Gastrocnemius medialis (tissue), 4 donors: Measurements from ENCODE around the gene LSAMP. TPM values are rescaled to one million over a fixed set of nuclear protein-coding genes. Genes with fewer than 3 reads are reported as not detected.

ENCODE experiments used
- ATAC-seq, 2 donors: fragments of 150-250 bp; one replicate each; pipeline ENCODE4 v1.9.1; 2016
- DNase-seq, 2 donors: peaks; one replicate each; pipeline ENCODE4 v3.0.0-alpha.2; 2019
- H3K27ac ChIP-seq, 4 donors: fragments of 200-600 bp; sonication (generic); 1 replicate in 1 of 4; 2 replicates in 3 of 4; pipeline ENCODE4 v1.5.1; 2016 to 2018; ENCODE audit warnings: mild to moderate bottlenecking in 2 of 4, moderate library complexity in 1 of 4
- H3K27me3 ChIP-seq, 3 donors: fragments of 200-600 bp; sonication (generic) in 2 of 3; 1 replicate in 1 of 3; 2 replicates in 2 of 3; pipeline versions ENCODE4 v1.5.1 to v1.6.0; 2016 to 2019; ENCODE audit warnings: mild to moderate bottlenecking in 1 of 3, moderate library complexity in 1 of 3
- H3K36me3 ChIP-seq, 2 donors: fragments of 200-600 bp; sonication (generic) in 1 of 2; one replicate each; pipeline ENCODE4 v1.5.1; 2017 to 2018
- H3K4me1 ChIP-seq, 2 donors: fragments of 200-600 bp; sonication (generic) in 1 of 2; one replicate each; pipeline ENCODE4 v1.5.1; 2016 to 2017; ENCODE audit warnings: mild to moderate bottlenecking in 2 of 2
- H3K4me3 ChIP-seq, 4 donors: fragments of 200-600 bp; sonication (generic) in 3 of 4; 1 replicate in 1 of 4; 2 replicates in 3 of 4; pipeline ENCODE4 v1.5.1; 2016 to 2019; ENCODE audit warnings: mild to moderate bottlenecking in 2 of 4
- H3K9me3 ChIP-seq, 3 donors: fragments of 200-600 bp; sonication (generic) in 2 of 3; 1 replicate in 1 of 3; 2 replicates in 2 of 3; pipeline ENCODE4 v1.5.1; 2016 to 2019
- POLR2A ChIP-seq, 2 donors: fragments of 450-650 bp; IDR thresholded peaks; one replicate each; pipeline ENCODE4 v1.6.1; 2017; ENCODE audit warnings: antibody characterized with exemption in 2 of 2, mild to moderate bottlenecking in 2 of 2, moderate library complexity in 2 of 2
- in situ Hi-C, 4 donors: fragments of 200-750 bp; cut with MboI; loops; one replicate each; pipeline versions ENCODE4 v1.15.0 to v1.8.0; 2017; ENCODE audit warnings: low sequenced_read_pairs in 4 of 4
- intact Hi-C: fragments of 100-400 bp; cut with DNase I; formaldehyde crosslinking; loops from one replicate; pipeline ENCODE4 v1.15.1; 2023; ENCODE audit warnings: low total_unique reads
- total RNA-seq, 4 donors: library from RNA; depleted of rRNA; stranded (reverse); fragments of >200 nt; gene quantifications; one replicate each; pipeline versions ENCODE4 v1.1.0 to v1.2.3, GENCODE V29; 2016
- TF ChIP-seq, protein P1 (sequence below), 5 experiments: fragments of 450-650 bp in 3 of 5; fragments of 200-600 bp in 2 of 5; sonication (generic) in 2 of 5; IDR thresholded peaks in 4 of 5; conservative IDR thresholded peaks in 1 of 5; 1 replicate in 4 of 5; 2 replicates in 1 of 5; pipeline ENCODE4 v1.5.1; 2016 to 2019; ENCODE audit warnings: antibody characterized with exemption in 5 of 5, mild to moderate bottlenecking in 3 of 5, moderate library complexity in 3 of 5

LSAMP gene
- total RNA-seq, 4 donors from 2014 or later: 0.07 to 0.10 TPM; not detected in 2

DNA sequence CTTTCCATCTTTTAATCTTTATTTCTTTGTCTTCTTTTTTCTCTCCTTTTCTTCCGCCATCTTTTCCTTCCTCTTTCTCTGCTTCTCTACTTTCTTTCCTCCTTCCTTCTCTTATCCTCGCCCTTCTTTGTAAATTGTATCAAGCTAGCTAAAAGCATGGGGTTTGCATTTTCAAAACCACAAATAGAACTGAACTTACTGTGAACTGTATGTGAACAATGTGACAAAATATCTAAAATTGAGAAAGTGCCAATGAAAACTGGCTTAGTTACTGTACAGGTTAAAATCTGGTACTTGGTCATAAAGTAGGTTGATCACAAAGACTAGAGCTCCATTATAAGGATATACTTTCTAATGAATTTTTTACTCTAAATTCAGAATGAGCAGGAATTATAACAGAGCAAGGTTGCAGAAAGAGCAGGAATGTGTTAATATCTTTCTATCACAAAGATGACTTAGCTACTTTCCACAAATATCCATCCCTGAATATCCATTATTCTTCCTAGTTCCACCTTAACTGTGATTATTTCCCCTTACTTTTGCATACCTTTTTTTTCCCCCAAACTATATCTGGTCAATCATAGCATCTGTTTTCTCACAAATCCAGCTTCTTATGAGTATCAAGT is 122.4 kb downstream of the LSAMP start:
- no peaks in the 10 kb centered on the region for H3K9me3 ChIP-seq
- DNase-seq: no peak

DNA sequence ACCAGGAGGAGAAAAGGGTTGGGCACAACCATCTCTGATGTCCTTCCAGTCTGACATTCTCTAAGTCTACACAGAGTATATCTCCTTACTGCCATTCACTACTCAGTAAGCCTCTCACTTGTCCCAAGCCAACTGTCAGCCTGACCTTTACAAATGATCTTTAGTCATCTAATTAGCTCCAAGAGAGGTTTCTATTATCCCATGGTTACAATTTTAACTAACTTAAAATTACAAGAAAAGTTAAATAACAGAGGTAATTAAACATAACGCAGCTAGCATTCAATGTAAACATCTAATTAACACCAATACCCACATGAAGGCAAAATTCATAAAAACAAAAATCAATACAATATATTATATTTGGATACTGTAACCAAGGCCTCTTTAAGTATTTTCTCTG is 126.9 kb downstream of the LSAMP start:
- no peak for DNase-seq
- H3K36me3 ChIP-seq: no peaks in the 10 kb centered on the region
- TF ChIP-seq, protein P1, sequence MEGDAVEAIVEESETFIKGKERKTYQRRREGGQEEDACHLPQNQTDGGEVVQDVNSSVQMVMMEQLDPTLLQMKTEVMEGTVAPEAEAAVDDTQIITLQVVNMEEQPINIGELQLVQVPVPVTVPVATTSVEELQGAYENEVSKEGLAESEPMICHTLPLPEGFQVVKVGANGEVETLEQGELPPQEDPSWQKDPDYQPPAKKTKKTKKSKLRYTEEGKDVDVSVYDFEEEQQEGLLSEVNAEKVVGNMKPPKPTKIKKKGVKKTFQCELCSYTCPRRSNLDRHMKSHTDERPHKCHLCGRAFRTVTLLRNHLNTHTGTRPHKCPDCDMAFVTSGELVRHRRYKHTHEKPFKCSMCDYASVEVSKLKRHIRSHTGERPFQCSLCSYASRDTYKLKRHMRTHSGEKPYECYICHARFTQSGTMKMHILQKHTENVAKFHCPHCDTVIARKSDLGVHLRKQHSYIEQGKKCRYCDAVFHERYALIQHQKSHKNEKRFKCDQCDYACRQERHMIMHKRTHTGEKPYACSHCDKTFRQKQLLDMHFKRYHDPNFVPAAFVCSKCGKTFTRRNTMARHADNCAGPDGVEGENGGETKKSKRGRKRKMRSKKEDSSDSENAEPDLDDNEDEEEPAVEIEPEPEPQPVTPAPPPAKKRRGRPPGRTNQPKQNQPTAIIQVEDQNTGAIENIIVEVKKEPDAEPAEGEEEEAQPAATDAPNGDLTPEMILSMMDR (IDR thresholded peaks at IDR 0.05 in 4 of 5, conservative IDR thresholded peaks at IDR 0.05 in 1 of 5): no peak
- TF ChIP-seq POLR2A (IDR thresholded peaks at IDR 0.05): no peak
- no peak for ATAC-seq
- H3K27me3 ChIP-seq: no peaks in the 10 kb centered on the region
- H3K4me3 ChIP-seq: no peak overlapping the region
- peaks cover 0 to 3% (median 0%) of the 10 kb centered on the region in 3 donors for H3K9me3 ChIP-seq
- H3K4me1 ChIP-seq: no peaks in the 10 kb centered on the region
- intact Hi-C loops: no loop called here
- in situ Hi-C loops: no loop called here
- no peak overlapping the region for H3K27ac ChIP-seq

More for the DNA sequence above, 122.4 kb downstream of the LSAMP start:
- TF ChIP-seq, protein P1 (IDR thresholded peaks at IDR 0.05 in 4 of 5, conservative IDR thresholded peaks at IDR 0.05 in 1 of 5): no peak
- no peak for TF ChIP-seq POLR2A (IDR thresholded peaks at IDR 0.05)
- intact Hi-C loops: no loop called here
- Histone ChIP-seq H3K4me1 (no peaks in the 10 kb centered on the region), H3K27ac (no peak overlapping the region), H3K36me3 (no peaks in the 10 kb centered on the region), H3K4me3 (no peak overlapping the region), H3K27me3 (no peaks in the 10 kb centered on the region)
- in situ Hi-C loops: no loop called here
- no peak for ATAC-seq

DNA sequence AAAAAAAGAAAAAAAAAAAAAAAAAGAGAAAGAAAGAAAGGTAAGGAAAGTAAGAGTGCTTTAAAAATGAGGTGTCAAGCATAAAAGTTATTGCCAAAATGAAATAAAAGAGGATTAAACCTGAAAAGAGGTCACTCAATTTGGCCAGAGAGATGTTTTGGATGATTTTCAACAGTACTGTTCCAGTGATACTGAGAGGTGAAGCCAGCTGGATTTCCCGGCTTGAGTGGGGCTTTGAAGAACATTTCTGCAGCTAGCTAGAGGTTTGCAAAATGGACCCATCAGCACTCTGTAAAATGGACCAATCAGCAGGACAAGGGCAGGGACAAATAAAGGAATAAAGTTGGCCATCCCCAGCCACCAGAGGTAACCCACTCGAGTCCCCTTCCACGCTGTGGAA is 128.5 kb downstream of the LSAMP start:
- no peaks in the 10 kb centered on the region for H3K4me1 ChIP-seq
- peaks cover 0 to 3% (median 0%) of the 10 kb centered on the region in 3 donors for H3K9me3 ChIP-seq
- DNase-seq (no peak), ATAC-seq (no peak)
- in situ Hi-C loops (no loop called here), intact Hi-C loops (no loop called here)
- H3K27ac ChIP-seq: no peak overlapping the region
- no peak overlapping the region for H3K4me3 ChIP-seq
- TF ChIP-seq, protein P1 (IDR thresholded peaks at IDR 0.05 in 4 of 5, conservative IDR thresholded peaks at IDR 0.05 in 1 of 5): no peak
- TF ChIP-seq POLR2A (IDR thresholded peaks at IDR 0.05): no peak
- H3K27me3 ChIP-seq: no peaks in the 10 kb centered on the region
- H3K36me3 ChIP-seq: no peaks in the 10 kb centered on the region

DNA sequence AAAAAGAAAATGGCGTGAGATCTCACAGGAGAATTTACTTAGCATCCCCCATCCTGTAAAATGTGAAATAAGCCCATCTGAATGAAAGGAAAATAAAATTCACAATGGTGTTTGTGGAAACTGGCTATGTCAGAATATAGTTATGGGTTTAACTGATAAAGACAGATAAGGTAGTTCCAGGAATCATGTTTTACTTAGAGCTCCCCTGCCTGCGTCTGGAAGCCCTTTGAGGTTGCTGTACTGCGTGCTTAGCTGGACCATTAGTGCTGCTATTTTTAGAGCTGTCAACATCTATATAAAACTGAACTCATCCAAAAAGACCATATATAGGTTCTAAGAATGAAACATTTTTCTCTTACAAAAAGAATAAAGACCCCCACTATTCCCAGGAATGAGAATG is 130.8 kb downstream of the LSAMP start:
- TF ChIP-seq POLR2A (IDR thresholded peaks at IDR 0.05): no peak
- TF ChIP-seq, protein P1 (IDR thresholded peaks at IDR 0.05 in 4 of 5, conservative IDR thresholded peaks at IDR 0.05 in 1 of 5): no peak
- H3K27me3 ChIP-seq: no peaks in the 10 kb centered on the region
- H3K4me1 ChIP-seq: no peaks in the 10 kb centered on the region
- H3K27ac ChIP-seq: no peak overlapping the region
- intact Hi-C loops (no loop called here), in situ Hi-C loops (no loop called here)
- ATAC-seq (no peak), DNase-seq (no peak)
- H3K36me3 ChIP-seq: no peaks in the 10 kb centered on the region
- no peak overlapping the region for H3K4me3 ChIP-seq
- peaks cover 0 to 3% (median 0%) of the 10 kb centered on the region in 3 donors for H3K9me3 ChIP-seq

DNA sequence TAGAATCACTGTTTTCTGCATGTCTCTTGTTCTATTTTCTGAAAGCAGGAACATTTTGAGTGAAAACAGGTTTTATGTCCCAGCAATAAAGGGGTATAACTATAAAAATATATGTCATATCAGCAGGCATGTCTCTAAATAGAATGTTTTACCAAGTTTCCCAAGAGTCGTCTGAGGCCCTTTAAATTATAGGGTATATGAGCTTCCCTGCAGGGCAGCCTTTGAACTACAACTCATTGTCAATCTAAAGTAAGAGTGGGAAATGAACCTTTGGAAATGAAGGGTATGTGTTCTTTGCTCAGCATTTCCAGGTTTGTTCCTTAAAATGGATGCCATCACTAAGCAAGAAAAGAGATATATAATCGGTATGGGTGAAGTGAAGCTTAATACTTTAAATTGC is 138.6 kb downstream of the LSAMP start:
- no peak for ATAC-seq
- H3K27ac ChIP-seq: no peak overlapping the region
- intact Hi-C loops: no loop called here
- DNase-seq: no peak
- no peaks in the 10 kb centered on the region for H3K27me3 ChIP-seq
- in situ Hi-C loops: no loop called here
- TF ChIP-seq, protein P1 (IDR thresholded peaks at IDR 0.05 in 4 of 5, conservative IDR thresholded peaks at IDR 0.05 in 1 of 5): no peak
- no peak for TF ChIP-seq POLR2A (IDR thresholded peaks at IDR 0.05)
- H3K4me3 ChIP-seq: no peak overlapping the region
- H3K36me3 ChIP-seq: no peaks in the 10 kb centered on the region
- no peaks in the 10 kb centered on the region for H3K9me3 ChIP-seq
- H3K4me1 ChIP-seq: no peaks in the 10 kb centered on the region
